Measurements from ENCODE around the gene NOTCH2. TPM values are rescaled to one million over a fixed set of nuclear protein-coding genes. Genes with fewer than 3 reads are reported as not detected.

The NOTCH2 gene
- total and polyA plus RNA-seq, 8 donors, result 69.1 to 129 (median 82.2) TPM

GRCh38 chr1:119971710-119972570 is 97.5 kb downstream of the NOTCH2 start:
- Histone ChIP-seq H3K27me3 (no peaks in the 10 kb centered on the region), H3K4me1 (peaks cover 0 to 9% of the 10 kb centered on the region in 2 donors), H3K27ac (no peak overlapping the region), H3K36me3 (peaks cover 0 to 38% of the 10 kb centered on the region in 2 donors), H3K4me3 (no peak overlapping the region), H3K9me3 (no peaks in the 10 kb centered on the region)
- intact Hi-C loops (cut with DNase I), result no loop called here
- no peak for ATAC-seq
- no peak for TF ChIP-seq CTCF (IDR thresholded peaks at IDR 0.05)
- no peak for DNase-seq

DNA sequence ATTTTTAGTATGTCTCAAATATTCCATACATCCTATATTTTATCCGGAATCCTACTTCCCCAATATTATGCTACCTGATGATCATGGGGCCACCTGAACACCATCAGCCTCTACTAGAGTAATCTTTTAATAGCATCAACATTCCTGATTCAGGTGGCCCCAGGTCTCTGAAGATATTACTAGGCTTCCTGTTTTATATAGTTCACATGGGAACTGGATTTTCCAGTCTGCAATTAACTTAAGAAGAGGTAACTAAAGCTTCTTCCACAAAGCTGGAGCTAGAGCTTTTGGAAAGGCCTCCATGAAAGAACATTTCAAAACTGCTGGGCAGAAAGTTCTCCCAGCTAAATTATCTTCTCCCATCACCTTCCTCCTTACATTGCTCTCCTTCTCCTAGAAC is 100.9 kb downstream of the NOTCH2 start:
- no peaks in the 10 kb centered on the region for H3K9me3 ChIP-seq
- H3K36me3 ChIP-seq, result peaks cover 0 to 67% of the 10 kb centered on the region in 2 donors
- no peak overlapping the region for H3K4me3 ChIP-seq
- ATAC-seq (no peak), DNase-seq (no peak)
- intact Hi-C loops (cut with DNase I), result no loop called here
- no peaks in the 10 kb centered on the region for H3K27me3 ChIP-seq
- TF ChIP-seq CTCF (IDR thresholded peaks at IDR 0.05), result no peak
- H3K4me1 ChIP-seq, result peaks cover 5 to 6% of the 10 kb centered on the region in 2 donors
- no peak overlapping the region for H3K27ac ChIP-seq

DNA sequence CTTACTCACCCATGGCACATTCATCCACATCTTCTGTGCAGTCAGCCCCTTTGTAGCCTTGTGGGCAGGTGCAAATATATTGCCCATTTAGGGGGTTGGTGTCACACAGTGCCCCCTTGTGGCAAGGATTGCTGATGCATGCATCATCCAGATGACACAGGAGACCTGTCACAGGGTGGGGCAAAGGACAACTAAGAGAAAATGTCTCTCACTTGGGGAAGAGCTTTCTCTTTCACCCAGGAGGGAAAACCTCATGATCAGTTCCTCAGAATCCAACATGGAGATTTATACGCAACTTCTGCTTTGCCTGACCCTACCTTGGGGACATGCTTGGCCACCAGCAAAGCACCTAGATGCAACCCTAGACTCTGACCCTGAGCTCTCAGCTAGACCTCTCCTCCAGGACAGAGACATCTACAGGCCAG is 101.4 kb downstream of the NOTCH2 start:
- ATAC-seq (peak; percentile 86), DNase-seq (peak in 3 of 4 donors; percentile 30 to 79 (median 49))
- Histone ChIP-seq H3K27me3 (no peaks in the 10 kb centered on the region), H3K9me3 (no peaks in the 10 kb centered on the region), H3K4me1 (peaks cover 5 to 6% of the 10 kb centered on the region in 2 donors), H3K36me3 (peaks cover 0 to 72% of the 10 kb centered on the region in 2 donors), H3K27ac (no peak overlapping the region), H3K4me3 (no peak overlapping the region)
- intact Hi-C loops (cut with DNase I), result no loop called here
- peak; percentile 69 to 82 for TF ChIP-seq CTCF (IDR thresholded peaks at IDR 0.05)

DNA sequence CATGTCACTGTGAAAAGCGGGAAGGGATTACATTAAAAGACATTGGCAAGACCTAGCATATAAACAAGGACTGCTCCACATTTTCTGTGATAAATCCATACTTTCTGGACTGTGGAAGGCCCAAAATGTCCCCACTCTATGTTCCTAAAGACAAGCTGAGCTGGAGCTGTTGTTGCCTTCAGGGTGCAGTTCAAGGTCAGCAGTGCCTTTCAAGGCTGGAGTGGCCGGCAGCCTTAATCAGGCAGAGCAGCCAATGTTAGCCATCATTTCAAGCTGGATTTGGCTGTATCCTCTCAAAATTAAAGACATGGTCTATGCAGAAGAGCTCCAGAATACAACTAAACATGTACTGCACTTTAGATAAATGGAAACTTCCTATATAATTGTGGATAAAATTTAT is 102.8 kb downstream of the NOTCH2 start:
- Histone ChIP-seq H3K36me3 (peaks cover 0 to 78% of the 10 kb centered on the region in 2 donors), H3K9me3 (no peaks in the 10 kb centered on the region), H3K27ac (no peak overlapping the region), H3K27me3 (no peaks in the 10 kb centered on the region), H3K4me3 (no peak overlapping the region), H3K4me1 (peaks cover 5 to 6% of the 10 kb centered on the region in 2 donors)
- intact Hi-C loops (cut with DNase I), result no loop called here
- TF ChIP-seq CTCF (IDR thresholded peaks at IDR 0.05), result no peak
- no peak for ATAC-seq
- no peak for DNase-seq

GRCh38 chr1:119966020-119966419 is 103.4 kb downstream of the NOTCH2 start:
- ATAC-seq (peak; percentile 55), DNase-seq (peak in 1 of 4 donors; percentile 50)
- intact Hi-C loops (cut with DNase I), result no loop called here
- Histone ChIP-seq H3K9me3 (no peaks in the 10 kb centered on the region), H3K4me3 (no peak overlapping the region), H3K36me3 (peaks cover 0 to 72% of the 10 kb centered on the region in 2 donors), H3K27ac (peak overlapping the region in 1 of 2 donors; percentile 13), H3K4me1 (peaks cover 5 to 6% of the 10 kb centered on the region in 2 donors), H3K27me3 (no peaks in the 10 kb centered on the region)
- no peak for TF ChIP-seq CTCF (IDR thresholded peaks at IDR 0.05)

Data from left lung (tissue), 10 donors.